Panc1 (cell line): ENCODE measurements around the gene IDUA. TPM values are rescaled to one million over a fixed set of nuclear protein-coding genes. Genes with fewer than 3 reads are reported as not detected.

ENCODE experiments used
- ATAC-seq: fragments of 200-7000 bp; cut with Tn5 transposase; 2 replicates; pipeline ENCODE4 v1.9.1; 2020; ENCODE audit warnings: mild to moderate bottlenecking, moderate library complexity
- BruUV-seq: library from RNA; stranded (reverse); fragments of 400-500 nt; replicated peaks from 2 replicates; lab custom pipeline; 2021; lab: Mats Ljungman, UMichigan
- CTCF ChIA-PET: fragments of 300-600 bp; sonication (Branson Sonifier 250); formaldehyde crosslinking; loops from one replicate; lab custom pipeline; 2022; ENCODE audit warnings: antibody characterized with exemption; lab: Charles Lee
- POLR2A ChIA-PET: fragments of 300-600 bp; sonication (Branson Sonifier 250); formaldehyde crosslinking; loops from one replicate; lab custom pipeline; 2022; ENCODE audit warnings: antibody characterized with exemption; lab: Charles Lee
- DNase-seq: peaks from one replicate; pipeline ENCODE4 v3.0.0-alpha.2; 2010; ENCODE audit warnings: low read depth, low spot score
- H3K27ac ChIP-seq: 2 replicates; pipeline ENCODE4 v1.5.1; 2011; ENCODE audit warnings: mild to moderate bottlenecking, low read length, inconsistent platforms
- H3K27me3 ChIP-seq: fragments of 200-500 bp; sonication (Bioruptor generic); 2 replicates; pipeline ENCODE4 v1.6.0; 2014; ENCODE audit warnings: low read length, inconsistent platforms; ENCODE audit not compliant: control insufficient read depth, insufficient read depth
- H3K36me3 ChIP-seq: fragments of 200-500 bp; sonication (Bioruptor generic); 2 replicates; pipeline ENCODE4 v1.5.1; 2014; ENCODE audit warnings: inconsistent platforms, mild to moderate bottlenecking, low read length, moderate library complexity; ENCODE audit not compliant: control insufficient read depth, insufficient read depth
- H3K4me1 ChIP-seq: 2 replicates; pipeline ENCODE4 v1.5.1; 2011; ENCODE audit warnings: inconsistent platforms, mild to moderate bottlenecking, low read length, moderate library complexity; ENCODE audit not compliant: control insufficient read depth, insufficient read depth
- H3K4me3 ChIP-seq, 2 experiments: 2 replicates each; pipeline ENCODE4 v1.5.1; 2011 to 2012; ENCODE audit warnings: low read depth in 2 of 2, low read length in 2 of 2, mild to moderate bottlenecking in 2 of 2, inconsistent platforms in 1 of 2, moderate library complexity in 1 of 2
- H3K9me3 ChIP-seq: fragments of 200-500 bp; sonication (Bioruptor generic); 2 replicates; pipeline ENCODE4 v1.5.1; 2014; ENCODE audit warnings: low read depth, mild to moderate bottlenecking, inconsistent platforms, low read length, moderate library complexity; ENCODE audit not compliant: control insufficient read depth, insufficient read depth
- POLR2AphosphoS5 ChIP-seq: IDR thresholded peaks from 2 replicates; pipeline ENCODE4 v1.6.1; 2012; ENCODE audit warnings: mild to moderate bottlenecking, low read depth, low read length, moderate library complexity
- REST ChIP-seq, 2 experiments: IDR thresholded peaks; 2 replicates each; pipeline ENCODE4 v1.6.1; 2011 to 2012; ENCODE audit warnings: low read depth in 2 of 2, control low read depth in 1 of 2, low read length in 1 of 2, mild to moderate bottlenecking in 1 of 2, moderate library complexity in 1 of 2; ENCODE audit not compliant: insufficient read depth in 1 of 2
- SIN3A ChIP-seq: IDR thresholded peaks from 2 replicates; pipeline ENCODE4 v1.6.1; 2012; ENCODE audit warnings: low read depth, mild to moderate bottlenecking, low read length, moderate library complexity, borderline replicate concordance; ENCODE audit not compliant: insufficient read depth
- TCF7L2 ChIP-seq: IDR thresholded peaks from 2 replicates; pipeline ENCODE4 v1.6.1; 2011; ENCODE audit warnings: mild to moderate bottlenecking, low read depth, low read length, inconsistent platforms
- in situ Hi-C: cut with HindIII; loops from 2 replicates; pipeline ENCODE4 v1.10.0; 2016; ENCODE audit warnings: low sequenced_read_pairs, low pct_unique_long_range_greater_than_20kb
- intact Hi-C: fragments of 100-400 bp; cut with micrococcal nuclease; formaldehyde crosslinking; loops from one replicate; pipeline ENCODE4 v1.10.0; 2022; ENCODE audit not compliant: unreplicated experiment
- total RNA-seq: library from RNA; stranded (reverse); gene quantifications from one replicate; pipeline ENCODE4 v1.2.1, GENCODE V29; 2021; ENCODE audit not compliant: unreplicated experiment
- TF ChIP-seq, protein P1 (sequence below): fragments of 450-650 bp; IDR thresholded peaks from 2 replicates; pipeline ENCODE4 v1.5.1; 2017; ENCODE audit warnings: mild to moderate bottlenecking

The IDUA gene
- total RNA-seq, 1 experiment from 2014 or later = 30.6 TPM

GRCh38 chr4:1023895-1024740 lies 37.3 kb downstream of the IDUA start:
- H3K27me3 ChIP-seq = no peaks in the 10 kb centered on the region
- H3K4me1 ChIP-seq = peaks cover 5% of the 10 kb centered on the region; the same call in 1 of the 2 replicates
- no peaks in the 10 kb centered on the region for H3K9me3 ChIP-seq
- H3K27ac ChIP-seq = no peak overlapping the region
- ChIA-PET POLR2A (no interaction called here), CTCF (no interaction called here)
- no peaks in the 10 kb centered on the region for H3K36me3 ChIP-seq
- intact Hi-C loops = no loop called here
- in situ Hi-C loops = no loop called here
- DNase-seq (no peak), ATAC-seq (no peak)
- TF ChIP-seq REST (IDR thresholded peaks at IDR 0.05; ENCODE audit: insufficient read depth in 1 of 2, low read depth in 2 of 2, low read length in 1 of 2) = no peak
- TF ChIP-seq TCF7L2 = no peak
- TF ChIP-seq, protein P1, sequence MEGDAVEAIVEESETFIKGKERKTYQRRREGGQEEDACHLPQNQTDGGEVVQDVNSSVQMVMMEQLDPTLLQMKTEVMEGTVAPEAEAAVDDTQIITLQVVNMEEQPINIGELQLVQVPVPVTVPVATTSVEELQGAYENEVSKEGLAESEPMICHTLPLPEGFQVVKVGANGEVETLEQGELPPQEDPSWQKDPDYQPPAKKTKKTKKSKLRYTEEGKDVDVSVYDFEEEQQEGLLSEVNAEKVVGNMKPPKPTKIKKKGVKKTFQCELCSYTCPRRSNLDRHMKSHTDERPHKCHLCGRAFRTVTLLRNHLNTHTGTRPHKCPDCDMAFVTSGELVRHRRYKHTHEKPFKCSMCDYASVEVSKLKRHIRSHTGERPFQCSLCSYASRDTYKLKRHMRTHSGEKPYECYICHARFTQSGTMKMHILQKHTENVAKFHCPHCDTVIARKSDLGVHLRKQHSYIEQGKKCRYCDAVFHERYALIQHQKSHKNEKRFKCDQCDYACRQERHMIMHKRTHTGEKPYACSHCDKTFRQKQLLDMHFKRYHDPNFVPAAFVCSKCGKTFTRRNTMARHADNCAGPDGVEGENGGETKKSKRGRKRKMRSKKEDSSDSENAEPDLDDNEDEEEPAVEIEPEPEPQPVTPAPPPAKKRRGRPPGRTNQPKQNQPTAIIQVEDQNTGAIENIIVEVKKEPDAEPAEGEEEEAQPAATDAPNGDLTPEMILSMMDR = no peak
- TF ChIP-seq POLR2AphosphoS5 = no peak
- TF ChIP-seq SIN3A = no peak
- no peak overlapping the region for H3K4me3 ChIP-seq
- no TSS peak for BruUV-seq

GRCh38 chr4:1024882-1025545 lies 38.2 kb downstream of the IDUA start:
- in situ Hi-C loops (no loop called here), intact Hi-C loops (no loop called here)

More at GRCh38 chr4:1024882-1025545, 38.2 kb downstream of the IDUA start:
- Histone ChIP-seq H3K4me3 (no peak overlapping the region), H3K36me3 (no peaks in the 10 kb centered on the region), H3K9me3 (no peaks in the 10 kb centered on the region), H3K4me1 (peaks cover 6% of the 10 kb centered on the region), H3K27ac (no peak overlapping the region), H3K27me3 (no peaks in the 10 kb centered on the region)
- no peak for TF ChIP-seq REST (IDR thresholded peaks at IDR 0.05; ENCODE audit: insufficient read depth in 1 of 2, low read depth in 2 of 2, low read length in 1 of 2)
- TF ChIP-seq, protein P1 = no peak
- no peak for TF ChIP-seq POLR2AphosphoS5
- no peak for TF ChIP-seq TCF7L2
- no peak for TF ChIP-seq SIN3A
- no peak for ATAC-seq
- DNase-seq = no peak
- CTCF ChIA-PET = no interaction called here
- BruUV-seq = TSS peak; percentile 87
- POLR2A ChIA-PET = no interaction called here
